GM12873 (cell line): ENCODE data around the gene HEG1.
A peak's percentile ranks its signal among the peaks of the same experiment; 100 is the strongest.

Source experiments
- CTCF ChIP-seq: IDR thresholded peaks from 2 replicates; pipeline ENCODE4 v1.5.1; 2012; ENCODE audit warnings: low read depth, mild to moderate bottlenecking, moderate library complexity, low read length, control low read depth; ENCODE audit not compliant: insufficient read depth; ENCODE audit errors: missing control alignments

Gene HEG1

GRCh38 chr3:125000661-125001060, 55.1 kb downstream of the HEG1 start:
- no peak for TF ChIP-seq CTCF

GRCh38 chr3:124999897-125000435, 55.8 kb downstream of the HEG1 start:
- no peak for TF ChIP-seq CTCF

GRCh38 chr3:124999317-124999716, 56.5 kb downstream of the HEG1 start:
- TF ChIP-seq CTCF = no peak

DNA sequence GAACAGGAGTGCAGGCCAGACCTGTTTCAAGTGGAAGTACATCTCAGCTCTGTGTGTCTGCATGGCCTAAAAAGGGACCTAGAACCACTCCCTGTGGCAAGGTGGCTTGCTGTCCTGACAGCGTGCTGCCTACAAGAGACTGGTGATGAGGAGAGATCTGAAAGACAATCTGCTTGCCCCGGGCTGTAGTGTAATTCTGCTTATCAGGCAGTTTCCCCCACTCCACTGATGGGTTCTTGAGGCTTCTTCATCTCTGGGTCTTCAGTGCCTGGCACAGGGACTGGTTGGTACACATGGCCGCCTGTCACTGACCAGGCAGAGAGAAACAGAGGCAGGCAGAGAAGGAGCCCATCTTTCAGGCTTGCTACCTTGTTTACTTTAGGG, 57.6 kb downstream of the HEG1 start:
- TF ChIP-seq CTCF = no peak

GRCh38 chr3:124997303-124998246, 58.2 kb downstream of the HEG1 start:
- TF ChIP-seq CTCF = no peak

- peak; percentile 68 for TF ChIP-seq CTCF
Measured at GRCh38 chr3:124995460-124995994, 60.3 kb downstream of the HEG1 start.

DNA sequence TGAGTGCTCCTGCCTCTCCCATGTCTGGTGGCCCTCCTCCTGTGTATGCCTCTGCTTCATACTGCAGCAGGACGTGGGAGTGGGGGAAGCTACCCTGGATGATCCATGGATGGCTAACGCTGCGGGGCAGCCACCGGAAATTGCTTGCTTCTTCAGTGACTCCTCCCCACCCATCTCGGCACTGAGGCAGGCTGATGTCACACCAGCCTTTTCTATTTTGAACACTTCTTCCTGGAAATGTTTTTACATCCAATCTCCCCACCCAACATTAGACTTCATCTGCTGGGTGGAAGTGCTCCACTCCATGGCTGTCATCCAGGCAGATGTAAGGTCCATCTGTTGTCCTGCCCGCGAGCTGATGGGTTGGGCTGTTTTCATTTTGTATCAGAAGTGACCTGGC, 62.3 kb downstream of the HEG1 start:
- no peak for TF ChIP-seq CTCF
